GM23248 (cell line): ENCODE data around the gene KRTAP4-11.

Source experiments
- EZH2 ChIP-seq: fragments of 200-600 bp; sonication (generic); IDR thresholded peaks from 2 replicates; pipeline ENCODE4 v1.6.1; 2018; ENCODE audit warnings: antibody characterized with exemption, mild to moderate bottlenecking; ENCODE audit not compliant: insufficient read depth, poor library complexity, severe bottlenecking
- EZH2phosphoT487 ChIP-seq: fragments of 200-600 bp; sonication (generic); IDR thresholded peaks from 2 replicates; pipeline ENCODE4 v1.6.1; 2018; ENCODE audit warnings: antibody characterized with exemption, moderate library complexity, mild to moderate bottlenecking, low read depth; ENCODE audit not compliant: insufficient read depth

- TF ChIP-seq EZH2 (no peak), EZH2phosphoT487 (no peak)
Measured at GRCh38 chr17:41076788-41077187, 41.4 kb downstream of the KRTAP4-11 start.
